Cardiac fibroblast (primary cell): ENCODE results near the gene PGAM1.
A peak's percentile ranks its signal among the peaks of the same experiment; 100 is the strongest.
"Not testable (repeated sequence)": the region's sequence is repeated elsewhere in the genome, so short reads cannot be mapped to it uniquely, and the experiment has no call there.

Experiments used
- DNase-seq, 2 donors: peaks; one replicate each; pipeline versions ENCODE4 v3.0.0 to v3.0.0-alpha.2; 2010; ENCODE audit warnings: low read depth in 2 of 2
- H3K4me3 ChIP-seq, 2 donors: replicated peaks in 1 of 2; 1 replicate in 1 of 2; 2 replicates in 1 of 2; pipeline ENCODE4 v1.5.1; 2011; ENCODE audit warnings: low read depth in 2 of 2, low read length in 2 of 2, mild to moderate bottlenecking in 2 of 2, moderate library complexity in 1 of 2
- TF ChIP-seq, protein P1 (sequence below): IDR thresholded peaks from one replicate; pipeline ENCODE4 v1.5.1; 2011; ENCODE audit warnings: low read depth, mild to moderate bottlenecking, low read length, inconsistent platforms

PGAM1 gene

DNA sequence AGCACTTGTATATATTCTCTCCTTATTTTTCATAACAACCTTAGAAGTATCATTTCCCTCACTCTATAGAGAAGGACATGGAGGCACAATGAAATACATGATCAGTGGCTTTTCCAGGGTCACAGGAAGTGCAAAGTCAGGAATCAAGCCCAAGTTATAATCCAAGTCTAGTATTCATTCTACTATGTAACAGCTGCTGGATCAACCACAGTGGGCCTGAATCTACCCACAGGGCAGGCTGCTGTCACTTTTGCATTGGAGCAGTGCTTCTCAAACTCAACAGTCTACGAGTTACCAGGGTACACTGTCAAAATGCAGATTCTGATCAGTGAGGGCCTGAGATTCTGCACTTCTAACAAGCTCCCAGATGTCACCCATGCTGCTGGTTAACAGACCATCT lies 38.2 kb downstream of the PGAM1 start:
- DNase-seq, result no peak
- TF ChIP-seq, protein P1, sequence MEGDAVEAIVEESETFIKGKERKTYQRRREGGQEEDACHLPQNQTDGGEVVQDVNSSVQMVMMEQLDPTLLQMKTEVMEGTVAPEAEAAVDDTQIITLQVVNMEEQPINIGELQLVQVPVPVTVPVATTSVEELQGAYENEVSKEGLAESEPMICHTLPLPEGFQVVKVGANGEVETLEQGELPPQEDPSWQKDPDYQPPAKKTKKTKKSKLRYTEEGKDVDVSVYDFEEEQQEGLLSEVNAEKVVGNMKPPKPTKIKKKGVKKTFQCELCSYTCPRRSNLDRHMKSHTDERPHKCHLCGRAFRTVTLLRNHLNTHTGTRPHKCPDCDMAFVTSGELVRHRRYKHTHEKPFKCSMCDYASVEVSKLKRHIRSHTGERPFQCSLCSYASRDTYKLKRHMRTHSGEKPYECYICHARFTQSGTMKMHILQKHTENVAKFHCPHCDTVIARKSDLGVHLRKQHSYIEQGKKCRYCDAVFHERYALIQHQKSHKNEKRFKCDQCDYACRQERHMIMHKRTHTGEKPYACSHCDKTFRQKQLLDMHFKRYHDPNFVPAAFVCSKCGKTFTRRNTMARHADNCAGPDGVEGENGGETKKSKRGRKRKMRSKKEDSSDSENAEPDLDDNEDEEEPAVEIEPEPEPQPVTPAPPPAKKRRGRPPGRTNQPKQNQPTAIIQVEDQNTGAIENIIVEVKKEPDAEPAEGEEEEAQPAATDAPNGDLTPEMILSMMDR, result no peak
- no peak overlapping the region for H3K4me3 ChIP-seq

DNA sequence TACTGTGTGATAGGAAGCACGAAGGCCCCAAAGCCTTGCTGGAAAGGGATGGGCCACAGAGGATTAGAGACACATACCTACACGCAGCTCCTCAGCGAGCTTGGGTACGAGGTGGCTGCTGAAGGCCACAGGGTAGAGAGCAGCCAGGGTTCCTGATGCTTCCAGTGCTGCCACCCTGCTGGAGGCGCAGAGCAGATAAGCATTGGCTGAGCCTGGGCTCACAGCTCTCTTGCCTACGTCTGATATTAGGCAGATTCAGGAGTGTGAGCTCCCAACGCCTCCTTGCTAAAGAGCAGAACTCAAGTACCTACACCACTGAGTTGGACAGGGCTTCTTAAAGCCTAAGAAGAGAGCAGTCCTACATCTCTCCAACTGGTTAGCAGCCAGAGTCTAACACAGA lies 40.0 kb downstream of the PGAM1 start:
- no peak overlapping the region for H3K4me3 ChIP-seq
- no peak for DNase-seq
- TF ChIP-seq, protein P1, result no peak

DNA sequence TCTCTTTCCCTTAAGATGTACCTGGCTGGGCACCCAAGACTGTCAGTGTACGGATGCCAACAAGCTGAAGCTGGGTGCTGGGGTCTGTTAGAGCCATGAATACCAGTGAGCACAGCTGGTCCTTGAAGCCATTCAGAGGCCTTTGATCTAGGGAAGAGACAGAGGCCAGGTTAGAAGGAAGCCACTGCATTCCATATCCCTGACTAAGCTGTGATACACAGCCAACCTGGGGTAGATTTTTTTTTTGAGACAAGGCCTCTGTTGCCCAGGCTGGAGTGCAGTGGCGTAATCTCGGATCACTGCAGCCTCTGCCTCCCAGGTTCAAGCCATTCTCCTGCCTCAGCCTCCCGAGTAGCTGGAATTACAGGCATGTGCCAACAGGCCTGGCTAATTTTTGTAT lies 40.8 kb downstream of the PGAM1 start:
- no peak overlapping the region for H3K4me3 ChIP-seq
- peak in 1 of 2 donors; percentile 50 for DNase-seq
- TF ChIP-seq, protein P1, result no peak

DNA sequence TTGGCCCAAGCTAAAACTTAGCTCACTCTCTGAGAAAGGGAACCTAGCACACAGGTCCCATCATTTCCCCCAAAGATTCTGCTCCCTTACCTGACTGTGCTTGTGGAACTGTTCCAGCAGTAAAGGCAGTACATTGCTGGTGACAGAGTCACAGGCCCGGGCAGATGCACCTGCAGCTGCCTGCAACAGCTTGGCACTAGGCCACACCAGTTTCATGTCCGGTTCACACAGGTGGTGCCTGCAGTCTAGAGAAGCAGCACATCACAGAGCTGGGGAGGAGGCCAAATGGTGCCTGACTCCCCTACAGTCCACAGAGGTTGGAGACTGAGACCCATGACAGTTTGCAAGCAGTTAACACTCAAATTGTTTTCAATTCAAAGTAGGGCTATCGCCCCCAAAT lies 42.2 kb downstream of the PGAM1 start:
- no peak for DNase-seq
- H3K4me3 ChIP-seq, result no peak overlapping the region
- TF ChIP-seq, protein P1, result no peak

DNA sequence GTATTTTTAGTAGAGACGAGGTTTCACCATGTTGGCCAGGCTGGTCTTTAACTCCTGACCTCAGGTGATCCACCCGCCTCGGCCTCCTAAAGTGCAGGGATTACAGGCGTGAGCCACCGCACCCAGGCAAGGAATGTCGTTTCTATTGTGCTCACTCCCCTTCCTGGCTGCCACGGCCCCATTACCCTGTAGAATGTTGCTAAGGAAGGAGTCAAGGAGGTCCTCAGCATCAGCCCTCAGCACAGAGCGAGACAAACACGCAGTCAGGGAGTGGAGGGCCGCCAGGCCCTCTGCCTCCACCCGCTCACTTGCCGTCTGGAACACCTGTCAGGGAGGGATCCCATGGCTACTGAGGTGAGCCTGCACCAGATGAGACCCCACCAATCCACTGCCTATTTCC lies 42.8 kb downstream of the PGAM1 start:
- not testable (repeated sequence) for DNase-seq, H3K4me3 ChIP-seq

DNA sequence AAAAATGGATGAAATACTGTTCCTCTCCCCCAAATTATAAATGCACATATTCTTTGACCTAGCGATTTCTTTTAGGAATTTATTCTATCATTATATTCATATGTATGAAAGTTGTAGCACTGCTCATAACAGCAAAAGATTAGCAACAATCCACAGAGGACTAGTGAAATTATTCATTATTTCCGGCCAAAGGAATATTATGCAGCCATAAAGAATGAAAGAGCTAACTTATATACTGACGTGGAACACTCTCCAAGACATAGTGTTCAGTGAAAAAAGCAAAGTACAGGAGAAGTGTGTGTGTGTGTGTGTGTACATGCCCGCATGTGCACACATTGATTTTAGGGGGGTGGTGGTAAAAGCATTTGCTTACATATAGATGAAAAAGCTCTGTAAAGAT lies 48.9 kb downstream of the PGAM1 start:
- H3K4me3 ChIP-seq, result no peak overlapping the region
- DNase-seq, result no peak
- TF ChIP-seq, protein P1, result no peak

DNA sequence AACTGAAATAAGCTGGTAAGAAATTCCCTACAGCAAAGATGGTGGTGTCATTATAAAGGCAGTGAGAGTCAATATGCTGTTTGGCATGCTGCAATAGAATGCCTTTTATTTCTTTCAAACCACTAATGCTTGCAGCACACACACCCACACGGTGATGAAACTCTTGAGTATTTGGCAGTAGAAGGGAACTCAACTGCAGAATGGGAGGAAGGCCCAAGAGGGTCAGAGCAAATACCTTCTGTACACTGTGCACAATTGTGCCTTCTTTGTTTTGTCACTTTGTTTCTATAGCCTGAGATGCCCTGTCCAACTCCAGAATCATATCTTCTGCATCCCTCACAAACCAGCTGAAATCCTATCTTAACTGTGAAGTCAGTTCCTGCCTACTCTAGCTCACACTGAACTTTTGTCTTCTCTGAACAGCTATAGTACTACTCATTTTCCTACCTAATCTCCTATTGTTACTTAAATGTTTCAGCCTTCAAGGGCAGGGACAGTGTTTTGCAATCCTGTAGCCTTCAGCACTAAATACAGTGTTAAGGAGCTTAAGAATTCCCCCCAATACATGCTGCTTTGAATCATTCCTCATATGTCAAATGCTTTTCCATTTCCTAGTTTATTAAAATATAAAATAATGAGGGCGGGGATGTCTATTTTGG lies 50.1 kb downstream of the PGAM1 start:
- no peak overlapping the region for H3K4me3 ChIP-seq
- TF ChIP-seq, protein P1, result no peak
- peak; percentile 82 to 89 for DNase-seq

DNA sequence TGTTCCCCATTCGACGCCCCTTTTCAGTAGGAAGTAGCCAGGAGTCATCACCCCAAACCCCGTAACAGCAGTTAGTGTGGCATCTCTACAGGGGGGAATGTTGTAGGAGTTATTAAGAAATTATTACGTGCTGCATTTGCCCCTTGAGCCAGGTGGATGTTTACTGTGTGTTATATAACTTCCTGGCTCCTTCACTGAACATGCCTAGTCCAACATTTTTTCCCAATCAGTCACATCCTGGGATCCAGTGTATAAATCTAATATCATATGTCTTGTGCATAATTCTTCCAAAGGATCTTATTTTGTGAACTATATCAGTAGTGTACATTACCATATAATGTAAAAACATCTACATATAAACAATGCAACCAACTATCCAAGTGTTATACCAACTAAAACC lies 53.4 kb downstream of the PGAM1 start:
- DNase-seq, result peak in 1 of 2 donors; percentile 44
- not testable (repeated sequence) for H3K4me3 ChIP-seq
